HS-5 (cell line): ENCODE measurements around the gene DHFR2.
"Not testable (repeated sequence)": the region's sequence is repeated elsewhere in the genome, so short reads cannot be mapped to it uniquely, and the experiment has no call there.

ENCODE experiments used
- DNase-seq: peaks from one replicate; pipeline ENCODE4 v3.0.0-alpha.2; 2012; ENCODE audit warnings: low read depth

The DHFR2 gene

GRCh38 chr3:94062513-94063404 lies at the start of gene DHFR2, which contains the start of gene NSUN3:
DHFR2 (minus strand) TSS chr3:94062916; CDS start chr3:94061511, 1,405 bp downstream.
NSUN3 (plus strand) TSS chr3:94063061; CDS start chr3:94063127, 66 bp downstream.
- DNase-seq: peak; percentile 94

GRCh38 chr3:94110854-94111253 lies 48.1 kb upstream of the DHFR2 start:
- no peak for DNase-seq

GRCh38 chr3:94110232-94110631 lies 47.5 kb upstream of the DHFR2 start:
- not testable (repeated sequence) for DNase-seq

- no peak for DNase-seq
These were observed 43.6 kb upstream of the DHFR2 start for GRCh38 chr3:94106268-94106667.

- DNase-seq: no peak
These were observed 39.1 kb upstream of the DHFR2 start for GRCh38 chr3:94101860-94102259.

- DNase-seq: no peak
These were observed 36.6 kb upstream of the DHFR2 start for GRCh38 chr3:94099311-94099710.

- DNase-seq: no peak
These were observed 35.7 kb upstream of the DHFR2 start for GRCh38 chr3:94098452-94098851.

- DNase-seq: no peak
These were observed 32.4 kb upstream of the DHFR2 start for GRCh38 chr3:94095111-94095510.

GRCh38 chr3:94093151-94093550 lies 30.4 kb upstream of the DHFR2 start:
- no peak for DNase-seq

- no peak for DNase-seq
These were observed 29.4 kb upstream of the DHFR2 start for GRCh38 chr3:94092086-94092485.

GRCh38 chr3:94089126-94089525 lies 26.4 kb upstream of the DHFR2 start:
- no peak for DNase-seq

- no peak for DNase-seq
These were observed 20.5 kb upstream of the DHFR2 start for GRCh38 chr3:94083261-94083660.

- no peak for DNase-seq
These were observed 19.7 kb upstream of the DHFR2 start for GRCh38 chr3:94082391-94082937.

GRCh38 chr3:94081884-94082283 lies 19.2 kb upstream of the DHFR2 start:
- no peak for DNase-seq

GRCh38 chr3:94080552-94080951 lies 17.8 kb upstream of the DHFR2 start:
- not testable (repeated sequence) for DNase-seq

GRCh38 chr3:94076055-94076454 lies 13.3 kb upstream of the DHFR2 start:
- DNase-seq: no peak

- no peak for DNase-seq
These were observed 9.1 kb upstream of the DHFR2 start for GRCh38 chr3:94071713-94072284.

- DNase-seq: no peak
These were observed 7.7 kb upstream of the DHFR2 start for GRCh38 chr3:94070341-94070911.

- DNase-seq: no peak
These were observed 6.6 kb upstream of the DHFR2 start for GRCh38 chr3:94069194-94069813.

GRCh38 chr3:94066506-94067500 lies 4.1 kb upstream of the DHFR2 start:
- no peak for DNase-seq
